GM23248 (cell line): ENCODE results near the gene KCNIP1.

Experiments
- EZH2 ChIP-seq: fragments of 200-600 bp; sonication (generic); IDR thresholded peaks from 2 replicates; pipeline ENCODE4 v1.6.1; 2018; ENCODE audit warnings: antibody characterized with exemption, mild to moderate bottlenecking; ENCODE audit not compliant: insufficient read depth, poor library complexity, severe bottlenecking
- EZH2phosphoT487 ChIP-seq: fragments of 200-600 bp; sonication (generic); IDR thresholded peaks from 2 replicates; pipeline ENCODE4 v1.6.1; 2018; ENCODE audit warnings: antibody characterized with exemption, moderate library complexity, mild to moderate bottlenecking, low read depth; ENCODE audit not compliant: insufficient read depth

GRCh38 chr5:170469414-170469813 lies 34.4 kb upstream of the KCNIP1 start:
- TF ChIP-seq EZH2phosphoT487 (no peak), EZH2 (no peak)
